Sigmoid colon (tissue), 4 donors: Measurements from ENCODE around the gene EDEM3.

Experiments
- POLR2AphosphoS5 ChIP-seq, 4 donors: sonication (generic); formaldehyde crosslinking; IDR thresholded peaks; one replicate each; pipeline ENCODE4 v1.6.1; 2017; ENCODE audit warnings: antibody characterized with exemption in 4 of 4
- TF ChIP-seq, protein P1 (sequence below), 4 experiments: fragments of 450-650 bp in 3 of 4; fragments of 200-600 bp in 1 of 4; IDR thresholded peaks; one replicate each; pipeline ENCODE4 v1.5.1; 2016 to 2019; ENCODE audit warnings: antibody characterized with exemption in 4 of 4, mild to moderate bottlenecking in 3 of 4, moderate library complexity in 2 of 4

DNA sequence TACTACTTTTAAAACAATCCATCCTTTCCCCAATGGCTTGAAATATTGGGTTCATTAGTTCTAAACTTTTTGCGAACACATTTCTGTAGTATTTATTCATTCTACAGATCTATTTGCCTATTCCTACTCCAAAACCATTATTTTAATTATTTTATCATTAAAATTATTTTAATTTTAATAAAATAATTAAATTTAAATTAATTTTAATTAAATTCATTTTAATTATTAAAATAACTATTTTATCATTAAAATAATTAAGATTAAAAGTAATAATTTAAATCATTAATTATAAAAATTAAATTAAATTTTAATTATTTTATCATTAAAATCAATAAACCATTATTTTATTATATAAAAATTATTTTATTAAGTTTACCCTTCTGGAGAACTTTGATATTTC is 15.6 kb downstream of the EDEM3 start:
- TF ChIP-seq, protein P1, sequence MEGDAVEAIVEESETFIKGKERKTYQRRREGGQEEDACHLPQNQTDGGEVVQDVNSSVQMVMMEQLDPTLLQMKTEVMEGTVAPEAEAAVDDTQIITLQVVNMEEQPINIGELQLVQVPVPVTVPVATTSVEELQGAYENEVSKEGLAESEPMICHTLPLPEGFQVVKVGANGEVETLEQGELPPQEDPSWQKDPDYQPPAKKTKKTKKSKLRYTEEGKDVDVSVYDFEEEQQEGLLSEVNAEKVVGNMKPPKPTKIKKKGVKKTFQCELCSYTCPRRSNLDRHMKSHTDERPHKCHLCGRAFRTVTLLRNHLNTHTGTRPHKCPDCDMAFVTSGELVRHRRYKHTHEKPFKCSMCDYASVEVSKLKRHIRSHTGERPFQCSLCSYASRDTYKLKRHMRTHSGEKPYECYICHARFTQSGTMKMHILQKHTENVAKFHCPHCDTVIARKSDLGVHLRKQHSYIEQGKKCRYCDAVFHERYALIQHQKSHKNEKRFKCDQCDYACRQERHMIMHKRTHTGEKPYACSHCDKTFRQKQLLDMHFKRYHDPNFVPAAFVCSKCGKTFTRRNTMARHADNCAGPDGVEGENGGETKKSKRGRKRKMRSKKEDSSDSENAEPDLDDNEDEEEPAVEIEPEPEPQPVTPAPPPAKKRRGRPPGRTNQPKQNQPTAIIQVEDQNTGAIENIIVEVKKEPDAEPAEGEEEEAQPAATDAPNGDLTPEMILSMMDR (IDR thresholded peaks at IDR 0.05): no peak
- TF ChIP-seq POLR2AphosphoS5 (IDR thresholded peaks at IDR 0.05): no peak
